CD4-positive, alpha-beta T cell treated with Interleukin-17A for 4 hours (primary cell): Measurements from ENCODE around the gene KRT74.

Source experiments
- DNase-seq: peaks from one replicate; pipeline ENCODE4 v3.0.0-alpha.2; 2020; ENCODE audit warnings: mixed read lengths

The KRT74 gene

GRCh38 chr12:52568111-52568510, 5.5 kb downstream of the KRT74 start:
- DNase-seq = no peak

GRCh38 chr12:52566847-52567291, 6.8 kb downstream of the KRT74 start:
- no peak for DNase-seq

- DNase-seq = no peak
Measured at GRCh38 chr12:52564582-52564981, 9.1 kb downstream of the KRT74 start.

GRCh38 chr12:52561880-52562449, 11.7 kb downstream of the KRT74 start:
- DNase-seq = no peak

GRCh38 chr12:52559979-52560378, 13.7 kb downstream of the KRT74 start:
- DNase-seq = no peak

GRCh38 chr12:52558781-52559445, 14.7 kb downstream of the KRT74 start:
- DNase-seq = no peak

GRCh38 chr12:52557476-52557875, 16.2 kb downstream of the KRT74 start:
- DNase-seq = no peak

- no peak for DNase-seq
Measured at GRCh38 chr12:52555577-52555976, 18.1 kb downstream of the KRT74 start.

GRCh38 chr12:52552681-52553195, 20.9 kb downstream of the KRT74 start, which contains the start of gene KRT71:
TSS of gene KRT71 (minus strand) at chr12:52553145. CDS start at chr12:52553077, 68 bp downstream.
- no peak for DNase-seq

GRCh38 chr12:52552055-52552454, 21.6 kb downstream of the KRT74 start:
- no peak for DNase-seq

GRCh38 chr12:52551216-52551865, 22.3 kb downstream of the KRT74 start:
- DNase-seq = no peak

GRCh38 chr12:52546126-52546525, 27.5 kb downstream of the KRT74 start:
- DNase-seq = no peak

- no peak for DNase-seq
Measured at GRCh38 chr12:52543985-52544883, 29.4 kb downstream of the KRT74 start.

- no peak for DNase-seq
Measured at GRCh38 chr12:52542785-52543318, 30.8 kb downstream of the KRT74 start.

- peak; percentile 11 for DNase-seq
Measured at GRCh38 chr12:52542157-52542556, 31.5 kb downstream of the KRT74 start.

GRCh38 chr12:52541709-52542108, 31.9 kb downstream of the KRT74 start:
- no peak for DNase-seq

- no peak for DNase-seq
Measured at GRCh38 chr12:52540531-52540930, 33.1 kb downstream of the KRT74 start.

GRCh38 chr12:52539821-52540173, 33.8 kb downstream of the KRT74 start:
- DNase-seq = no peak

- DNase-seq = no peak
Measured at GRCh38 chr12:52539083-52539820, 34.4 kb downstream of the KRT74 start.

GRCh38 chr12:52537101-52537500, 36.5 kb downstream of the KRT74 start:
- DNase-seq = no peak

- no peak for DNase-seq
Measured at GRCh38 chr12:52535574-52535973, 38.1 kb downstream of the KRT74 start.

GRCh38 chr12:52534482-52534881, 39.2 kb downstream of the KRT74 start:
- no peak for DNase-seq
